Skeletal muscle tissue (tissue), 1 donor: Measurements from ENCODE around the gene ALKBH5. TPM values are rescaled to one million over a fixed set of nuclear protein-coding genes. Genes with fewer than 3 reads are reported as not detected.

ENCODE experiments used
- total RNA-seq: library from RNA; depleted of rRNA; stranded (reverse); fragments of >200 nt; gene quantifications from one replicate; pipeline ENCODE4 v1.2.3, GENCODE V29; 2014

ALKBH5 gene
- total RNA-seq, 1 donor from 2014 or later: 77.8 TPM

Other genes starting within 250 kb of the ALKBH5 start
- 14.1 TPM for gene TOM1L2, start 211.4 kb upstream of the ALKBH5 start, total RNA-seq
- gene DRC3, start 211.0 kb upstream of the ALKBH5 start, total RNA-seq: 1.0 TPM
- 19.3 TPM for gene ATPAF2, start 144.7 kb upstream of the ALKBH5 start, total RNA-seq
- gene GID4, start 144.4 kb upstream of the ALKBH5 start, total RNA-seq: 5.2 TPM
- 20.9 TPM for gene DRG2, start 95.9 kb upstream of the ALKBH5 start, total RNA-seq
- 0.52 TPM for gene MYO15A, start 75.1 kb upstream of the ALKBH5 start, total RNA-seq
- gene LLGL1, start 41.8 kb downstream of the ALKBH5 start, total RNA-seq: 15.1 TPM
- 193 TPM for gene FLII, start 74.9 kb downstream of the ALKBH5 start, total RNA-seq
- 23.0 TPM for gene MIEF2, start 76.8 kb downstream of the ALKBH5 start, total RNA-seq
- gene TOP3A, start 131.2 kb downstream of the ALKBH5 start, total RNA-seq: 21.9 TPM
- 8.9 TPM for gene SMCR8, start 131.5 kb downstream of the ALKBH5 start, total RNA-seq
- gene SHMT1, start 179.7 kb downstream of the ALKBH5 start, total RNA-seq: 13.0 TPM
- gene EVPLL, start 193.9 kb downstream of the ALKBH5 start, total RNA-seq: not detected